Glomerular visceral epithelial cell (primary cell): Measurements from ENCODE around the gene SUCLG2.
"Not testable (repeated sequence)": the region's sequence is repeated elsewhere in the genome, so short reads cannot be mapped to it uniquely, and the experiment has no call there.

Experiments
- DNase-seq: peaks from one replicate; pipeline ENCODE4 v3.0.0-alpha.2; 2016; ENCODE audit errors: extremely low spot score

SUCLG2 gene

GRCh38 chr3:67609709-67610108 lies 44.7 kb downstream of the SUCLG2 start:
- DNase-seq = no peak

- no peak for DNase-seq
Observed at GRCh38 chr3:67608034-67608433, 46.4 kb downstream of the SUCLG2 start.

GRCh38 chr3:67605377-67605776 lies 49.0 kb downstream of the SUCLG2 start:
- peak; percentile 38 for DNase-seq

- DNase-seq = no peak
Observed at GRCh38 chr3:67602816-67603215, 51.6 kb downstream of the SUCLG2 start.

- peak; percentile 18 for DNase-seq
Observed at GRCh38 chr3:67601919-67602608, 52.3 kb downstream of the SUCLG2 start.

- DNase-seq = no peak
Observed at GRCh38 chr3:67601385-67601784, 53.0 kb downstream of the SUCLG2 start.

GRCh38 chr3:67599821-67600220 lies 54.6 kb downstream of the SUCLG2 start:
- DNase-seq = no peak

GRCh38 chr3:67598814-67599556 lies 55.4 kb downstream of the SUCLG2 start:
- no peak for DNase-seq

- DNase-seq = no peak
Observed at GRCh38 chr3:67595424-67595823, 59.0 kb downstream of the SUCLG2 start.

- DNase-seq = no peak
Observed at GRCh38 chr3:67593761-67594234, 60.6 kb downstream of the SUCLG2 start.

- no peak for DNase-seq
Observed at GRCh38 chr3:67592057-67592456, 62.4 kb downstream of the SUCLG2 start.

GRCh38 chr3:67587811-67588210 lies 66.6 kb downstream of the SUCLG2 start:
- no peak for DNase-seq

- DNase-seq = no peak
Observed at GRCh38 chr3:67587301-67587700, 67.1 kb downstream of the SUCLG2 start.

- DNase-seq = not testable (repeated sequence)
Observed at GRCh38 chr3:67584608-67585007, 69.8 kb downstream of the SUCLG2 start.

GRCh38 chr3:67580430-67581000 lies 73.9 kb downstream of the SUCLG2 start:
- no peak for DNase-seq

- no peak for DNase-seq
Observed at GRCh38 chr3:67578416-67578815, 76.0 kb downstream of the SUCLG2 start.

GRCh38 chr3:67576441-67576840 lies 78.0 kb downstream of the SUCLG2 start:
- DNase-seq = no peak

- no peak for DNase-seq
Observed at GRCh38 chr3:67569324-67569723, 85.1 kb downstream of the SUCLG2 start.

GRCh38 chr3:67567893-67568292 lies 86.5 kb downstream of the SUCLG2 start:
- DNase-seq = no peak

- no peak for DNase-seq
Observed at GRCh38 chr3:67564973-67565372, 89.4 kb downstream of the SUCLG2 start.

GRCh38 chr3:67564008-67564407 lies 90.4 kb downstream of the SUCLG2 start:
- no peak for DNase-seq

GRCh38 chr3:67561667-67562394 lies 92.6 kb downstream of the SUCLG2 start:
- DNase-seq = no peak
